Hematopoietic multipotent progenitor cell treated with erythropoietin and hydrocortisone succinate and interleukin-3 and kit ligand, for 17 days (in vitro differentiated cells): ENCODE measurements around the gene LCK.
"Not testable (repeated sequence)": the region's sequence is repeated elsewhere in the genome, so short reads cannot be mapped to it uniquely, and the experiment has no call there.

Experiments
- DNase-seq: peaks from one replicate; pipeline ENCODE4 v3.0.0-alpha.2; 2015; ENCODE audit warnings: low spot score

LCK gene

GRCh38 chr1:32240140-32240951 lies 10.7 kb upstream of the LCK start:
- no peak for DNase-seq

GRCh38 chr1:32241001-32241763 lies 9.9 kb upstream of the LCK start:
- no peak for DNase-seq

GRCh38 chr1:32242341-32242851 lies 8.7 kb upstream of the LCK start:
- no peak for DNase-seq

- DNase-seq = no peak
These were observed 4.2 kb upstream of the LCK start, which contains the start of gene FAM167B for GRCh38 chr1:32246888-32247273. Gene FAM167B, plus strand, starts transcription at chr1:32247222. Its CDS starts 200 bp downstream, at chr1:32247422.

- no peak for DNase-seq
These were observed 3.6 kb upstream of the LCK start for GRCh38 chr1:32247452-32247851.

GRCh38 chr1:32247983-32248889 lies 2.8 kb upstream of the LCK start:
- DNase-seq = peak; percentile 76

- DNase-seq = no peak
These were observed 1.1 kb upstream of the LCK start for GRCh38 chr1:32249831-32250525.

GRCh38 chr1:32255072-32256071 lies 4.3 kb downstream of the LCK start:
- no peak for DNase-seq

- no peak for DNase-seq
These were observed 5.6 kb downstream of the LCK start for GRCh38 chr1:32256473-32257226.

- no peak for DNase-seq
These were observed 6.1 kb downstream of the LCK start for GRCh38 chr1:32257227-32257508.

- DNase-seq = not testable (repeated sequence)
These were observed 12.2 kb downstream of the LCK start for GRCh38 chr1:32263236-32263593.

GRCh38 chr1:32263744-32264143 lies 12.7 kb downstream of the LCK start:
- DNase-seq = no peak

- DNase-seq = no peak
These were observed 14.8 kb downstream of the LCK start for GRCh38 chr1:32265846-32266245.

- no peak for DNase-seq
These were observed 16.0 kb downstream of the LCK start for GRCh38 chr1:32266921-32267591.

GRCh38 chr1:32269744-32270143 lies 18.7 kb downstream of the LCK start:
- DNase-seq = no peak

GRCh38 chr1:32272557-32273390 lies 21.7 kb downstream of the LCK start:
- DNase-seq = no peak

- DNase-seq = no peak
These were observed 22.5 kb downstream of the LCK start for GRCh38 chr1:32273391-32274208.
